H1 (cell line): ENCODE measurements around the gene LCE2C. TPM values are rescaled to one million over a fixed set of nuclear protein-coding genes. Genes with fewer than 3 reads are reported as not detected.

ENCODE experiments used
- BACH1 ChIP-seq: IDR thresholded peaks from 2 replicates; pipeline ENCODE4 v1.6.1; 2012; ENCODE audit warnings: low read length, improper control_type of control experiment
- BRCA1 ChIP-seq: IDR thresholded peaks from 2 replicates; pipeline ENCODE4 v1.6.1; 2012; ENCODE audit warnings: low read depth, low read length, improper control_type of control experiment
- TAF7 ChIP-seq: optimal IDR thresholded peaks from 2 replicates; pipeline ENCODE3; 2011; ENCODE audit warnings: low read depth, mild to moderate bottlenecking, inconsistent platforms, low read length, moderate library complexity, borderline replicate concordance
- polyA plus RNA-seq, 7 experiments: library from polyadenylated mRNA; depleted of rRNA in 3 of 7; stranded (reverse) in 5 of 7; unstranded in 2 of 7; fragments of >200 nt in 5 of 7; fragments of 200-250 nt in 2 of 7; gene quantifications; 1 replicate in 5 of 7; 2 replicates in 1 of 7; 4 replicates in 1 of 7; pipeline versions ENCODE4 v1.2.1 to v1.2.3, GENCODE V29; 2011 to 2013; ENCODE audit warnings: missing spikeins in 2 of 7, mixed read lengths in 2 of 7
- total RNA-seq: library from RNA; stranded (reverse); fragmentation: NEBNext Ultra II Directional; extraction: Animal tissue kit (Norgen Biotek cat#: 25700); gene quantifications from 2 replicates; pipeline ENCODE4 v1.2.1, GENCODE V29; 2021

Gene LCE2C
- total and polyA plus RNA-seq, 2 of the 8 experiments (the other 6 are each of a cell fraction or from before 2014, with no cell fraction given): not detected

GRCh38 chr1:152658649-152659048 lies 16.4 kb upstream of the LCE2C start (continued):
- TF ChIP-seq TAF7: no peak
- TF ChIP-seq BACH1: no peak
- TF ChIP-seq BRCA1: no peak
